CD14-positive monocyte (primary cell): ENCODE measurements around the gene ANKRD33. TPM values are rescaled to one million over a fixed set of nuclear protein-coding genes. Genes with fewer than 3 reads are reported as not detected.

ENCODE experiments used
- DNase-seq, 3 donors: peaks; one replicate each; pipeline ENCODE4 v3.0.0-alpha.2; 2011 to 2022
- H2AFZ ChIP-seq: 2 replicates; pipeline ENCODE4 v1.6.0; 2012; ENCODE audit warnings: mild to moderate bottlenecking, low read depth, low read length, inconsistent platforms; ENCODE audit not compliant: insufficient read depth, poor library complexity, severe bottlenecking
- H3K27ac ChIP-seq, 2 donors: 1 replicate in 1 of 2; 2 replicates in 1 of 2; pipeline ENCODE4 v1.5.1; 2012 to 2013; ENCODE audit warnings: low read length in 2 of 2, control low read depth in 1 of 2, inconsistent platforms in 1 of 2, low read depth in 1 of 2, mild to moderate bottlenecking in 1 of 2
- H3K27me3 ChIP-seq, 2 donors: one replicate each; pipeline versions ENCODE4 v1.6.0 to v1.6.1; 2011 to 2013; ENCODE audit warnings: low read length in 2 of 2; ENCODE audit not compliant: control insufficient read depth in 2 of 2, insufficient read depth in 2 of 2
- H3K36me3 ChIP-seq, 2 donors: replicated peaks in 1 of 2; 1 replicate in 1 of 2; 2 replicates in 1 of 2; pipeline versions ENCODE4 v1.5.1 to v1.6.1; 2012 to 2013; ENCODE audit warnings: low read length in 2 of 2, control low read depth in 1 of 2, inconsistent platforms in 1 of 2, mild to moderate bottlenecking in 1 of 2; ENCODE audit not compliant: insufficient read depth in 2 of 2, control insufficient read depth in 1 of 2
- H3K4me1 ChIP-seq, 2 donors: 1 replicate in 1 of 2; 2 replicates in 1 of 2; pipeline versions ENCODE4 v1.5.1 to v1.6.1; 2012 to 2013; ENCODE audit warnings: low read length in 2 of 2, control low read depth in 1 of 2, inconsistent platforms in 1 of 2, mild to moderate bottlenecking in 1 of 2, moderate library complexity in 1 of 2; ENCODE audit not compliant: insufficient read depth in 2 of 2, control insufficient read depth in 1 of 2
- H3K4me2 ChIP-seq: replicated peaks from 2 replicates; pipeline ENCODE3; 2012; ENCODE audit warnings: low read length, moderate library complexity, mild to moderate bottlenecking; ENCODE audit not compliant: poor library complexity, severe bottlenecking; ENCODE audit errors: extremely low read depth
- H3K4me3 ChIP-seq, 3 experiments: fragments of 200-600 bp in 1 of 3; sonication (generic) in 1 of 3; replicated peaks in 1 of 3; 1 replicate in 2 of 3; 2 replicates in 1 of 3; pipeline ENCODE4 v1.5.1; 2011 to 2013; ENCODE audit warnings: low read length in 3 of 3, mild to moderate bottlenecking in 3 of 3, control low read depth in 2 of 3, low read depth in 2 of 3, inconsistent platforms in 1 of 3, moderate library complexity in 1 of 3
- H3K79me2 ChIP-seq: 2 replicates; pipeline ENCODE4 v1.6.0; 2012; ENCODE audit warnings: mild to moderate bottlenecking, control low read depth, inconsistent platforms, low read length, moderate library complexity; ENCODE audit not compliant: insufficient read depth
- H3K9ac ChIP-seq: 2 replicates; pipeline ENCODE4 v1.6.0; 2017; ENCODE audit warnings: low read length, mild to moderate bottlenecking; ENCODE audit not compliant: insufficient read depth, poor library complexity, severe bottlenecking
- H3K9me3 ChIP-seq, 2 donors: replicated peaks in 1 of 2; 1 replicate in 1 of 2; 2 replicates in 1 of 2; pipeline versions ENCODE4 v1.5.1 to v1.6.1; 2012 to 2013; ENCODE audit warnings: low read length in 2 of 2, control low read depth in 1 of 2; ENCODE audit not compliant: control insufficient read depth in 1 of 2, insufficient read depth in 1 of 2
- H4K20me1 ChIP-seq: 2 replicates; pipeline ENCODE4 v1.6.0; 2012; ENCODE audit warnings: mild to moderate bottlenecking, low read length, control low read depth, moderate library complexity; ENCODE audit not compliant: insufficient read depth
- H3K27ac Mint-ChIP-seq, 7 donors: one replicate each; pipeline ENCODE4 v1.8.0; 2020; ENCODE audit warnings: mild to moderate bottlenecking in 7 of 7, mixed read lengths in 7 of 7, moderate library complexity in 6 of 7, inconsistent platforms in 2 of 7
- H3K27me3 Mint-ChIP-seq, 3 donors: one replicate each; pipeline ENCODE4 v1.8.0; 2021 to 2022; ENCODE audit warnings: low read depth in 3 of 3, mild to moderate bottlenecking in 3 of 3, mixed read lengths in 3 of 3, moderate library complexity in 3 of 3, inconsistent platforms in 1 of 3
- H3K36me3 Mint-ChIP-seq, 2 donors: one replicate each; pipeline ENCODE4 v1.8.0; 2020; ENCODE audit warnings: mixed read lengths in 2 of 2, inconsistent platforms in 1 of 2, mild to moderate bottlenecking in 1 of 2
- H3K4me1 Mint-ChIP-seq: one replicate; pipeline ENCODE4 v1.8.0; 2020; ENCODE audit warnings: mild to moderate bottlenecking, mixed read lengths
- H3K4me3 Mint-ChIP-seq, 2 donors: one replicate each; pipeline ENCODE4 v1.8.0; 2020; ENCODE audit warnings: mild to moderate bottlenecking in 2 of 2, mixed read lengths in 2 of 2, moderate library complexity in 1 of 2
- H3K9me3 Mint-ChIP-seq, 7 donors: one replicate each; pipeline ENCODE4 v1.8.0; 2020 to 2022; ENCODE audit warnings: mixed read lengths in 7 of 7, mild to moderate bottlenecking in 6 of 7, moderate library complexity in 6 of 7, inconsistent platforms in 2 of 7
- CTCF ChIP-seq: fragments of 200-600 bp; IDR thresholded peaks from one replicate; pipeline ENCODE4 v1.8.0; 2022; ENCODE audit warnings: antibody characterized with exemption, mild to moderate bottlenecking
- WGBS: methylation state at CpG from one replicate; pipeline ENCODE4 v1.1.5; 2013; ENCODE audit warnings: missing lambda C conversion rate; ENCODE audit not compliant: insufficient coverage; 5-methylcytosine and 5-hydroxymethylcytosine counted together
- intact Hi-C, 2 donors: fragments of 100-400 bp; cut with micrococcal nuclease; formaldehyde crosslinking; loops; one replicate each; pipeline versions ENCODE4 v1.15.0 to v1.15.1; 2023
- polyA plus RNA-seq, 3 donors: library from polyadenylated mRNA; depleted of rRNA in 1 of 3; unstranded in 2 of 3; stranded (reverse) in 1 of 3; fragments of 300-500 nt in 2 of 3; fragments of >200 nt in 1 of 3; fragmentation: Illumina TruSeq in 2 of 3; gene quantifications; 1 replicate in 2 of 3; 2 replicates in 1 of 3; pipeline ENCODE4 v1.2.3, GENCODE V29; 2012 to 2021

The ANKRD33 gene
- polyA plus RNA-seq, 3 donors = 0.07 TPM; not detected in 2

DNA sequence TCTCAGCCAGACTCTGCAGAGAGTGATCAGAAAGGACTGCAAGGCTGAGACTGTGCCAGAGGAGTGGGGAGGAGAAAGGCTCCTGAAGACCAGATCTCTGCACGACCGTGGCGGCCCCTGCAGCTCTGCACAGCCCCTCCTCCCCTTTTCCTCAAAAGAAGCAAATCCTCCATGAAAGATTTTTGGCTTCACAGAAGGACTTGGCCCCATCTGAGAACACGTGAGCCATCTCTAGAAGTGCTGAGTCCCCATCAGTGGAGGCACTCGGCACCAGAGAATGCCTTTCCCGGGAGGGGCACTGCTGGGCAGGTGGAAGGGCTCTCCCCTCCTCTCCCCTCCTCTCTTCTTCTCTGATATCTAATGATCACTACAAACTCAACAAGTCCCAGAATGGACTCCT is 46.2 kb upstream of the ANKRD33 start:
- intact Hi-C loops = no loop called here
- no peak overlapping the region for H3K4me2 ChIP-seq
- peaks cover 50% of the 10 kb centered on the region for H3K4me1 Mint-ChIP-seq
- DNase-seq = no peak
- peaks cover 0 to 5% (median 0%) of the 10 kb centered on the region in 7 donors for H3K9me3 Mint-ChIP-seq
- no peak for TF ChIP-seq CTCF
- H2AFZ ChIP-seq = no peak overlapping the region
- H3K9ac ChIP-seq = no peak overlapping the region
- no peaks in the 10 kb centered on the region for H3K9me3 ChIP-seq
- H3K27ac ChIP-seq = no peak overlapping the region
- no peaks in the 10 kb centered on the region for H3K79me2 ChIP-seq
- H3K27ac Mint-ChIP-seq = no peak overlapping the region
- H3K27me3 Mint-ChIP-seq = peaks cover 29 to 58% (median 50%) of the 10 kb centered on the region in 3 donors
- no peak overlapping the region for H3K4me3 ChIP-seq
- H3K36me3 Mint-ChIP-seq = peaks cover 4 to 9% of the 10 kb centered on the region in 2 donors
- no peaks in the 10 kb centered on the region for H4K20me1 ChIP-seq
- H3K36me3 ChIP-seq = no peaks in the 10 kb centered on the region
- no peak overlapping the region for H3K4me3 Mint-ChIP-seq
- peaks cover 33 to 46% of the 10 kb centered on the region in 2 donors for H3K4me1 ChIP-seq
- 94% methylated on average over 3 of the region's 6 CpGs for WGBS
- H3K27me3 ChIP-seq = peaks cover 5 to 26% of the 10 kb centered on the region in 2 donors

DNA sequence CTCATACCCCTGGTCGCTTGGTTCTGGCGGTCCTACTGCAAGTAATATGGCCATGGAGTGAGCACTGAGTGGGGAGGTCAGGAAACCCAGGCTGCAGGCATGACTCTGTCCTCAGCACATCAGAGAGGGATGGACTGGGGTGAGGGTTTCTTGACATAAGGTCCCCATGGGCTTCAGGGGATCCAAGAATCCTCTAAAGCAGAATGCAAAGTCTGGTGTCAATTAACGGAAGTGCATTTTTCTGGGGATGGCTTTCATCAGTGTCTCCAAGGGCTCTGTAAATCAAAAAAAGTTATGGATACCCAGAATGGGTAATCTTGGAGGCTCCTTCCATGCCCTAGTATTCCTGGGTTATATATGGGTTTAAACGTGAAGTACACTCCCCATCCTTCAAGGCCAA is 43.0 kb upstream of the ANKRD33 start:
- no peak for DNase-seq
- Histone ChIP-seq H3K79me2 (no peaks in the 10 kb centered on the region), H2AFZ (no peak overlapping the region), H3K4me1 (peaks cover 32 to 54% of the 10 kb centered on the region in 2 donors), H3K4me3 (no peak overlapping the region), H4K20me1 (no peaks in the 10 kb centered on the region), H3K27ac (no peak overlapping the region), H3K9ac (no peak overlapping the region), H3K9me3 (no peaks in the 10 kb centered on the region), H3K4me2 (no peak overlapping the region), H3K36me3 (no peaks in the 10 kb centered on the region), H3K27me3 (peaks cover 8 to 37% of the 10 kb centered on the region in 2 donors)
- peaks cover 0 to 5% (median 0%) of the 10 kb centered on the region in 7 donors for H3K9me3 Mint-ChIP-seq
- peak overlapping the region in 1 of 2 donors; percentile 26 for H3K4me3 Mint-ChIP-seq
- TF ChIP-seq CTCF = no peak
- intact Hi-C loops = no loop called here
- peaks cover 37 to 62% (median 55%) of the 10 kb centered on the region in 3 donors for H3K27me3 Mint-ChIP-seq
- H3K27ac Mint-ChIP-seq = no peak overlapping the region
- peaks cover 3 to 4% of the 10 kb centered on the region in 2 donors for H3K36me3 Mint-ChIP-seq
- WGBS = 92% methylated on average over 2 of the region's 4 CpGs
- H3K4me1 Mint-ChIP-seq = peaks cover 38% of the 10 kb centered on the region
